Astrocyte of the hippocampus (primary cell): ENCODE measurements around the gene NEURL1.

Experiments used
- DNase-seq: peaks from one replicate; pipeline ENCODE4 v3.0.0; 2011; ENCODE audit warnings: low read depth, low spot score

NEURL1 gene

GRCh38 chr10:103563231-103564115 is 70.0 kb downstream of the NEURL1 start:
- DNase-seq: no peak

DNA sequence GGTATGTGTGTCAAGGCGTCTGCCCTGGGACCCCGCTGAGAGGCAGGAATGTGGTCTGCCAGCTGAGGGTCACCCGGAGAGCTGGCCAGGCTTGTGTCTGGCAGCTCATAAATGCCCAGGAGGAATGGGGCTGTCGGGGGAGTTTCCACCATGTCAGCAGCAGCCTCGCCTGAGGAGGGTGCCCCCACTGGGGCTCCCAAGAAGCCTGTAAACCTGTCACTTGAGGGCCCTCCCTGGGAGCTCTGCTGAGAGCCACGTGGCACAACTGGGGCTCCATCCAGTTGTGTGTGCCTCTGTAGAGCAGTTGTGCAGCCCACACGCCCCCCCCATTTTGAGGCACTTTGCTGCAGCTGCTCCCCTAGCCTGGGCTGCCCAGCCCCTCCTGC is 70.6 kb downstream of the NEURL1 start:
- no peak for DNase-seq

GRCh38 chr10:103564776-103565520 is 71.4 kb downstream of the NEURL1 start:
- DNase-seq: no peak

DNA sequence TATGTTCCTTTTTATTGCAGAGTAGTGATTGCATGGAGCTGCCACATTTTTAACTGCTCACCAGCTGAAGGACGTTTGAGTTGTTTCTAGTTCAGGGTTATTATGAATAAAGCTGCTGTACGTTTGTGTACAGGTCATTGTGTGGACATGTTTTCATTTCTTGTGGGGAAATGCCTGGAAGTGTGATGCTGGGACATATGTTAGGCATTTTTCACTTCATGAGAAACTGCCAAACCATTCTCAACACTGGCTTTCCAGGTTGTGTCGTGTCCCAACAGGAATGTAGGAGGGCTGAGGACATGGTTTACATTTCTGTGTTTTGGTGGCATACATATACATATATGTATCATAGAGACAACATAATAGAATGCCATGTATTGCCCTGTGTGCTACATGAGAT is 73.0 kb downstream of the NEURL1 start:
- no peak for DNase-seq

DNA sequence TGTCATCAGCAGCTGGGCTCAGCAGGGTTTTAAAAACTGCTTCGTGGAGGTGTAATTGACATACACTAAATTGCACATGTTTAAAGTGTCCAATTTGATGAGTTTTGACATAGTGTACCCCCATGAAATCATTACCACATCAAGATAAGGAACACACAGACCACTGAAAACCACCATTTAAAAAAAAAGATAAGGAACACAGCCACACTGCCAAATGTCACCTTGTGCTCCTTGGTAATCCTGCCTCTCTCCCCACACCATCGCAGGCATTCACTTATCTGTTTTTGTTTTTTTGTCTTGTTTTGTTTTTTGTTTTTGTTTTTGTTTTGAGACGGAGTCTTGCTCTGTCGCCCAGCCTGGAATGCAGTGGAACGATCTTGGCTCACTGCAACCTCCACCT is 75.0 kb downstream of the NEURL1 start:
- no peak for DNase-seq

GRCh38 chr10:103569896-103570295 is 76.4 kb downstream of the NEURL1 start:
- no peak for DNase-seq

DNA sequence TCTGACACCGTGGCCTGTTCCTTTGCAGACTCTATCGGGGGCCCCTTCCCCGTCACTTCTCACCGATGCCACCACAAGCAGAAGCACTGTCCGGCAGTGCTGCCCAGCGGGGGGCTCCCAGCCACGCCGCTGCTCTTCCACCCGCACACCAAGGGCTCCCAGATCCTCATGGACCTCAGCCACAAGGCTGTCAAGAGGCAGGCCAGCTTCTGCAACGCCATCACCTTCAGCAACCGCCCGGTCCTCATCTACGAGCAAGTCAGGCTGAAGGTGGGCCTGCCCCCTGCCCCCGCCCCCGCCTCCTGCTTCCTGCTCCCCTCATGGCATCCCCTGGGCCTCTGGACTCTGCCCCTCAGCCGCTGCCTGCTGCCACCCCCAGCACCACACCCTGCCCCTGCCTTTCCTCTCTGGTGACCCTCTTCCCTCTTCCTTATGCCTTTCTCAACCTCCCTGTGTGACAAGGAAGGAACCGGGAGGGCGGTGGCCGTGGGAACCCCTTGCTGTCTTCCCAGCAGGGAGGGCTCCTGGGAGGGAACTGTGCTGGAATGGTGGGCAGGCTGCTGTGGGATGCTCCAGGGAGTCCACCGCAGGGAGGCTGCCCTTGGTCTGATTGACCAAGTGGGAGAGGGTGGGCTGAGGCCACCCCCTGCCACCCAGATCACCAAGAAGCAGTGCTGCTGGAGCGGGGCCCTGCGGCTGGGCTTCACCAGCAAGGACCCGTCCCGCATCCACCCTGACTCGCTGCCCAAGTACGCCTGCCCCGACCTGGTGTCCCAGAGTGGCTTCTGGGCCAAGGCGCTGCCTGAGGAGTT is 77.5 kb downstream of the NEURL1 start:
- DNase-seq: no peak

GRCh38 chr10:103571656-103571975 is 78.1 kb downstream of the NEURL1 start:
- no peak for DNase-seq

- DNase-seq: no peak
These were observed 79.1 kb downstream of the NEURL1 start for GRCh38 chr10:103572347-103573204.

GRCh38 chr10:103573205-103573487 is 79.6 kb downstream of the NEURL1 start:
- DNase-seq: no peak

- DNase-seq: no peak
These were observed 80.9 kb downstream of the NEURL1 start for GRCh38 chr10:103574097-103575061.

GRCh38 chr10:103575416-103576075 is 82.0 kb downstream of the NEURL1 start:
- DNase-seq: no peak

- no peak for DNase-seq
These were observed 82.6 kb downstream of the NEURL1 start for GRCh38 chr10:103576076-103576471.

DNA sequence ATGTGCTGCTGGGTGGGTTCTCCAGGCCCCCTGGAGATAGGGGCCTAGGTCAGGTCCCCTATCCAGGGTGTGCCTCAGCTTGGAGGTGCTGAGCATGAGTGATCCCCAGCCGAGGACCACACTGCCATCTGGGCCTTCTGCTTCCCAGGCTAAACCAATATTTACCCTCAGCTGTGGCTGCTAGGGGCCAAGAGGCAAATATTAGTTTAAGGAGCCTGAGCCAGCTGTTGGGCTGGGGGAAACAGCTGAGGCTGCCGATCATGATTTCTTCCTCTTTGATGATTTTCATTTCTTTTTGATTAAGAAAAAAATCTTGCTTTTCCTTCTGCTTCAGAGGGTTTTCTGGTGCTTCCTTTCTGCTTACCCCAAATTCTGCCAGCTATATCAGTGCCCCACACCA is 83.4 kb downstream of the NEURL1 start:
- DNase-seq: no peak

DNA sequence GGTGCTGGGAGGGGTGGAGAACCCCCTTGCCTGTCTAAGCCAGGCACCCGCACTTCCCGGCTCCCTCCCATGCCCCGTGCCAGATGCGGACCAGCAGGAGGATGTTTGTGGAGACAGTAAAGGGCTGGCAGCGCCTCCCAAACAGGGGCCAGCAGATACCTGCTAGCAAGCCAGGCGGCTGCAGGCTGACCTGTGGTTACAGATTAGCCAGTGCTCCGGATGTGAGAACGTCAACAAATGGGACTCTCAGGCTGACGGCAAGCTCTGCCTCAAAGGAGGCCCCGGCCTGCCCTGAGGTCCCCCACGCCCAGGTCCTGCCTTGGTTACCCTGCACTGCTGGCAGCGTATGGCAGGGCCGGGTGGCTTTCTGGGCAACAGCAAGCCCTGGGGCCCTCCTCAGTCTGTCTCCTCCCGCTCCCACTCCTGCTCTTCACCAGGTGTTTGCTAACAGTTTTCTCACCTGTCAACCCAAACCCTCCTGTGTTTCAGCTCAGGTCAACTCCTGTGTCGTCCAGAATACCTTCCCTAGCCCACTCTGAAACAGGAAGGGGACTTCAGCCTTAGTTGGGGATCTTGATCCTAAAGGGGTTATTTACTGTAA is 85.4 kb downstream of the NEURL1 start:
- DNase-seq: no peak

DNA sequence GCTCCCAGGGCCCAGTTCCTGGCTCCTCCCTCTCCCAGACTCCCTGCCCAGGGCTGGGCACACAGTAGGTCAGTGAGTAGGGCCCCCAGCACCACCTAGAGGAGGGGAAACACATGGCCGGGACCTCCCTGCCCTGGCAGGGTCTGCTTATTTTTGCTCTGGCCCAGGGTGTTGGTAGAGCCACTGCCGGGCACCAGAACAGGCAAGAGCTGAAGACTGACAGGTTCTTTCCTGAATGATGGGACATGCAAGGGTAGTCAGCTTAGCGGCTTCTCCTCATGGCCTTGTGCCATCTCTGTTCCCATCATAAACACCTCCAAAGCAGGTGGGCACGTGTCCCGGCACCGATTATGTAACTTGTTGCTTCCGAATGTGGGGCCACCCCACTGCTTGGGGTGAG is 86.5 kb downstream of the NEURL1 start:
- DNase-seq: no peak

DNA sequence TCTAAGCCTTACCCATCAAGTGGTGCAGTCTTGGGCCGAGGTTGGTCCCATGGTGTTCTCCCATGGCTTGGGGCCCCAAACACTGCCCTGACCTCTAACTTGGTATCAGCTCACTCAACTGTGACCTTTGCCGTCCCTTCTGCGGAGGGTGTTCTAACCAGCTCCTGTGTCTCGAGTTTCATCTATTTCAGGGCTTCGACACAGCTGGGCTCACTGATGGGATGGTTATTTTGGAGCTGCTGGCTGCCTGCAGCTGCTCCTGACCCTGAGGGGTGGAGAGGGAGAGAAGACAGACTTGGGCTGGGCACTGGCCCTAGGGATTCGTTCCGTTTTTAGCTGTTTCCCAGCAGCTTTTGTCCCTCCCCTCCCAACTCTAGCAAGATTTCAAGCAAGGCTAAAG is 86.9 kb downstream of the NEURL1 start:
- DNase-seq: no peak

DNA sequence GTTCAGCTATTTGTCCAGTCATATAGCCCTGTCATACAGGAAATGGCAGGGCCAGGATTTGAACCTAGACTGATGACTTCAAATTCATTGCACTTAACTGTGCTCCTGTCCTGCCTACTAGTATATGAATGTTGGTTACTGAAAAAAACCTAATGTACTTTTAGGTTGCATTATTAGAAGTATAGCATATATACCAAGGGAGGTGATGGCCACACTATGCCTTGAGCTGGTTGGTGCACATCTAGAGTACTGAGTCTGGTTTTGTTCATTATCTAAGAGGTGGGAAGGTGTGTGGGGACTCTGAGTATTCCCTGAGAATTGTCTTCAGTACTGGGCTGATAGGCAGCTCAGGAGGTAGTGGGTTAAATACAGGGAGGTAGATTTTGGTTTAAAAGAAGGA is 88.0 kb downstream of the NEURL1 start:
- no peak for DNase-seq

DNA sequence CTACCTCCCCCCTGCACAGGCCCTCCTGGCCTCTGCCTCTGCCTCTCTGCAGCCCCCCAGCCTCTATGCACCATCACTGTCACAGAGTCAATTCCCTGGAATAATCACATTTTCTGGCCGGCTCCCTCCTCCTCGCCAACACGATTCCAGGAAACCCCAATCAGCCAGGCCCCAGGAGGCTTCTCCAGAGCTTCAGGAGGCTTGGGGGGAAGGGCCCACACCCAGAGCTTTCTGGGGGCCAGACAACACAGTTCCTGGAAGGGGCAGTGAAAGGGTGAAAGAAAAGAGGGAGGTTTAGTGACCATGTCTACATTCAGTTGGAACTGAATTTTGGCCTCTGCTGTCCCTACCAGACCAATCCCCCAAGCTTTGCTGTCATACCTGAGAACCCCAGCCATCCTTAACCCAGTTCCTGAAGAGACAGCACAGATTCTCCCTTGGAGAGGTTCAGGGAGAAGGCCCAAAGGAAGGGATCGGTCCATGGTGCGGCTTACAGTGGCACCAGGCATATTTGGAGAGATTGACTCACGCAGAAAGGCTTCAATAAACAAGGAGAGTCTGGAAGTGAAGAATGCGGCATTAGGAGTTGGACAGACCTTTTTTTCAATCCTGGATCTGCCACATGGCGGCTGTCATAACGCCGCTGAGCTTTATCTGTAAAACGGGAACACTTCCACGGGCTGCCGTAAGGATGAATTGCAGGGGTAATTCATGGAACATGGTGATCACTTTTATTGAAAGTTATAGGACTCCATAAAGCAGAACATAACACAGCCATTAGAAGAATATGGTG is 89.0 kb downstream of the NEURL1 start:
- no peak for DNase-seq
